Measurements from ENCODE around the gene SAMHD1. TPM values are rescaled to one million over a fixed set of nuclear protein-coding genes. Genes with fewer than 3 reads are reported as not detected.
"Not testable (repeated sequence)": the region's sequence is repeated elsewhere in the genome, so short reads cannot be mapped to it uniquely, and the experiment has no call there.

The SAMHD1 gene
- total RNA-seq, 2 experiments from 2014 or later = 222 to 229 TPM

DNA sequence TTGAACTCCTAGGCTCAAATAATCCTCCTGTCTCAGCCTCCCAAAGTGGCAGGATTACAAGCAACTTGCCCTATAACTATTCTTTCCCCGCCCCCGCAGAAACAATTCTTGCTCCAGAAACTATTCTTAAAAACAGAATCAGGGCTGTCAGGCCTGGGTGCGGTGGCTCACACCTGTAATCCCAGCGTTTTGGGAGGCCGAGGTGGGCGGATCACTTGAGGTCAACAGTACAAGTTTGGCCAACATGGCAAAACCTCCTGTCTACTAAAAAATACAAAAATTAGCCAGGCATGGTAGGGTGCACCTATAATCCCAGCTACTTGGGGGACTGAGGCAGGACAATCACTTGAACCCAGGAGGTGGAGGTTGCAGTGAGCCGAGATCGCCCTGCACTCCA, 31.2 kb downstream of the SAMHD1 start:
- Mint-ChIP-seq H3K9me3 (no peaks in the 10 kb centered on the region), H3K4me3 (no peak overlapping the region), H3K36me3 (peaks cover 23% of the 10 kb centered on the region), H3K27ac (peak overlapping the region; percentile 17), H3K4me1 (peaks cover 13% of the 10 kb centered on the region), H3K27me3 (no peaks in the 10 kb centered on the region)
- POLR2A ChIA-PET = interaction anchor here (1.1 kb wide), 1 partner anchor 123 kb away, joined by 3 read pairs; no protein-coding TSS in a partner anchor
- DNase-seq (no peak), ATAC-seq (ENCODE audit: low read depth) (no peak)

GRCh38 chr20:36919715-36920333, 31.7 kb downstream of the SAMHD1 start:
- peak; percentile 61 for ATAC-seq (ENCODE audit: low read depth)
- POLR2A ChIA-PET = interaction anchor here (0.6 to 1.4 kb wide), 2 partner anchors 8 to 10 kb away, joined by 4 to 5 read pairs; no protein-coding TSS in a partner anchor
- DNase-seq = no peak
- no peaks in the 10 kb centered on the region for H3K27me3 Mint-ChIP-seq
- H3K4me3 Mint-ChIP-seq = no peak overlapping the region
- H3K36me3 Mint-ChIP-seq = peaks cover 22% of the 10 kb centered on the region
- H3K9me3 Mint-ChIP-seq = no peaks in the 10 kb centered on the region
- H3K27ac Mint-ChIP-seq = peak overlapping the region; percentile 17
- H3K4me1 Mint-ChIP-seq = peaks cover 11% of the 10 kb centered on the region

DNA sequence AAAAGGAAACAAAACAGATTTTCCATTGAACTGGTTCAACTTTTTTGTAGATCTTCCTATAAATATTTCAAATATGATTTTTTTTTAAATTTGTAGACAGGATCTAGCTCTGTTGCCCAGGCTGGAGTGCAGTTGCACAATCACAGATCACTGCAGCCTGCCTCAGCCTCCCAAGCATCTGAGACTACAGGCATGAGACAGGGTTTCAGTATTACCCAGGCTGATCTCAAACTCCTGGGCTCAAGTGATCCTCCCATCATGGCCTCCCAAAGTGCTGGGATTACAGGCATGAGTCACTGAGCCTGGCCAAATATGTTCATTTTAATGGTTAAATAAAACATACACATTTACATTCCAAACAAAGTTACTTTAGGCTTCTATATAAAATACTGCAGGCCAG, 33.6 kb downstream of the SAMHD1 start:
- POLR2A ChIA-PET = interaction anchor here (0.7 kb wide), 1 partner anchor 164 kb away, joined by 4 read pairs; no protein-coding TSS in a partner anchor
- no peak for DNase-seq
- Mint-ChIP-seq H3K4me3 (no peak overlapping the region), H3K4me1 (peaks cover 2% of the 10 kb centered on the region), H3K36me3 (peaks cover 20% of the 10 kb centered on the region), H3K27me3 (no peaks in the 10 kb centered on the region), H3K9me3 (no peaks in the 10 kb centered on the region), H3K27ac (no peak overlapping the region)
- no peak for ATAC-seq (ENCODE audit: low read depth)

GRCh38 chr20:36917240-36917639, 34.3 kb downstream of the SAMHD1 start:
- Mint-ChIP-seq H3K36me3 (peaks cover 23% of the 10 kb centered on the region), H3K9me3 (no peaks in the 10 kb centered on the region), H3K27ac (no peak overlapping the region), H3K4me3 (no peak overlapping the region), H3K27me3 (no peaks in the 10 kb centered on the region), H3K4me1 (peaks cover 2% of the 10 kb centered on the region)
- no peak for ATAC-seq (ENCODE audit: low read depth)
- POLR2A ChIA-PET = no interaction called here
- no peak for DNase-seq

- Mint-ChIP-seq H3K4me3 (no peak overlapping the region), H3K4me1 (peaks cover 2% of the 10 kb centered on the region), H3K9me3 (no peaks in the 10 kb centered on the region), H3K27ac (no peak overlapping the region), H3K27me3 (no peaks in the 10 kb centered on the region), H3K36me3 (peaks cover 29% of the 10 kb centered on the region)
- DNase-seq (no peak), ATAC-seq (ENCODE audit: low read depth) (no peak)
- POLR2A ChIA-PET = interaction anchor here (0.6 kb wide), 1 partner anchor 13 kb away, joined by 3 read pairs; no protein-coding TSS in a partner anchor
Measured at GRCh38 chr20:36916199-36916598, 35.3 kb downstream of the SAMHD1 start.

DNA sequence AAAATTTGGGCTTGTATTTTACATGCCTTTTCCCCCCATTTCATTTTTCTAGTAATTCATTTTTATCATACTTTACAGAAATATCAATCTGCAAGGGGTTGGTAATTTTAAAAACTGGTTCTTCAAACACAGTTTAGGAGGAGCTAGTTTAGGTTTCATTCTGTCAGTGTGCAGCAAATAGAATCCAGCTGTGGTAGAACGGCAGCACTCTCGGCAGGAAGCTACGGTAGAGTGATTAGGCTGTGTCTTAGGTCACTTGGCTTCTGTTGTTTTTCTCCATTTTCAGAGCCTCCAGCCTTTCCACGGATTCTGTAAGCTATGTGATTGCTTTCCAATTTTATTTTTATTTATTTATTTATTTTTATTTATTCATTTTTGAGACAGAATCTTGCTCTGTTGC, 42.9 kb downstream of the SAMHD1 start:
- Mint-ChIP-seq H3K4me1 (peaks cover 18% of the 10 kb centered on the region), H3K9me3 (no peaks in the 10 kb centered on the region), H3K27ac (no peak overlapping the region), H3K36me3 (peaks cover 32% of the 10 kb centered on the region), H3K4me3 (no peak overlapping the region), H3K27me3 (no peaks in the 10 kb centered on the region)
- POLR2A ChIA-PET = no interaction called here
- ATAC-seq (ENCODE audit: low read depth) = no peak
- DNase-seq = no peak

DNA sequence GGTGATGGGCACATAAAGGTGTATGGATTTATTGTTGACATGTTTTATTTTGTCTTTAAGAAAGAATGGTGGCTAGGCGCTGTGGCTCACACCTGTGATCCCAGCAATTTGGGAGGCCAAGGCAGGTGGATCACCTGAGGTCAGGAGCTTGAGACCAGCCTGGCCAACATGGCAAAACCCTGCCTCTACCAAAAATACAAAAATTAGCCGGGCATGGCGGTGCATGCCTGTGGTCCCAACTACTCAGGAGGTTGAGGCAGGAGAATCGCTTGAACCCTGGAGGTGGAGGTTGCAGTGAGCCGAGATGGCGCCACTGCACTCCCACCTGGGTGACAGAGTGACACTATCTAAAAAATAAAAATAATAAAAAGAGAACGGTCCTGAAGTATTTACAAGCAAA, 45.4 kb downstream of the SAMHD1 start:
- not testable (repeated sequence) for ATAC-seq (ENCODE audit: low read depth)

GRCh38 chr20:36905566-36905965, 45.9 kb downstream of the SAMHD1 start:
- ATAC-seq (ENCODE audit: low read depth) = not testable (repeated sequence)
- Mint-ChIP-seq H3K36me3 (peaks cover 36% of the 10 kb centered on the region), H3K27ac (peak overlapping the region; percentile 20)

More for the DNA sequence above, 45.4 kb downstream of the SAMHD1 start:
- Mint-ChIP-seq H3K4me1 (peaks cover 20% of the 10 kb centered on the region), H3K36me3 (peaks cover 35% of the 10 kb centered on the region), H3K4me3 (peak overlapping the region; percentile 2), H3K27ac (peak overlapping the region; percentile 20)
- H3K9me3 Mint-ChIP-seq, DNase-seq, H3K27me3 Mint-ChIP-seq, POLR2A ChIA-PET: not testable (repeated sequence)

DNA sequence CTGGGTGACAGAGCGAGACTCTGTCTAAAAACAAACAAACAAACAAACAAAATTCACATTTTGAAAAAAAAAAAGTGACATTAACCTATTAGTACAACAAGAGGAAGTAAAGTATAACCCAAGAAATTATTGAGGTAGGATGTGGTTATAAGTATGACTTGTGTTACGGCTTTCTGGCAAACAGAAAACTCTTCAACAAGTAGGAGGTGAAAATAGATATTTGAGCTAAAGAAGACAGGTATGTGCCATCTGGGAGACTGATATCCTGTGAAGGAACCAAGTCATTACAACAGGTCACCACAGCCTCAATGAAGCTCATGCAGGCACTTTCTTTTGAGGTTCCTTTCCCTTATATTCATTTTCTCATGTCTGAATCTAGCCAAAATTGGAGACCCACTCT, 46.8 kb downstream of the SAMHD1 start:
- peaks cover 35% of the 10 kb centered on the region for H3K36me3 Mint-ChIP-seq
- peaks cover 19% of the 10 kb centered on the region for H3K4me1 Mint-ChIP-seq
- POLR2A ChIA-PET = interaction anchor here (0.8 kb wide), 1 partner anchor 11 kb away, joined by 4 read pairs; no protein-coding TSS in a partner anchor
- peak; percentile 75 for ATAC-seq (ENCODE audit: low read depth)
- no peaks in the 10 kb centered on the region for H3K27me3 Mint-ChIP-seq
- no peaks in the 10 kb centered on the region for H3K9me3 Mint-ChIP-seq
- no peak for DNase-seq
- H3K27ac Mint-ChIP-seq = peak overlapping the region; percentile 89
- H3K4me3 Mint-ChIP-seq = peak overlapping the region; percentile 64

More at GRCh38 chr20:36905566-36905965, 45.9 kb downstream of the SAMHD1 start:
- H3K4me1 Mint-ChIP-seq = peaks cover 20% of the 10 kb centered on the region
- peak overlapping the region; percentile 2 for H3K4me3 Mint-ChIP-seq
- H3K9me3 Mint-ChIP-seq, H3K27me3 Mint-ChIP-seq, DNase-seq: not testable (repeated sequence)
- POLR2A ChIA-PET = interaction anchor here (0.6 kb wide), 1 partner anchor 111 kb away, joined by 5 read pairs; no protein-coding TSS in a partner anchor

DNA sequence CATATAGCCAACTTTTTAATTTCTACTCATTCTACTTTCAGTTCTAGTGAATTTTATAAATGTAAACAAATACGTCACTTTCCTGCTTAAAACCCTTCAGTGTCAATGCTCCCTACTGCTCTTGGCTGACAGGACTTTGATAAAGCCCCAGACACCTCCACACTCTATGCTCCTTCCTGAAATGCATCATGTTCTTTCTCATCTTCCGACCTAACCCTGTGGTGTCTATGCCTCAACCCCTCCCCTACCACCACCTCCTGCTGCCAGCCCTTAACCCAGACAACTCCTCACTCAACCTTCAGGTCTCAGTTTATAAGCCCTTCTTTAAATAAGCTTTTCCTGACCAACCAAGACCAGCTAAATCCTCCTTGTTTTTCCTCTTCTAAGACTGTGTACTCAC, 56.5 kb downstream of the SAMHD1 start:
- DNase-seq = no peak
- Mint-ChIP-seq H3K4me3 (no peak overlapping the region), H3K36me3 (peaks cover 31% of the 10 kb centered on the region), H3K4me1 (peaks cover 8% of the 10 kb centered on the region), H3K27ac (peak overlapping the region; percentile 72), H3K9me3 (no peaks in the 10 kb centered on the region), H3K27me3 (no peaks in the 10 kb centered on the region)
- POLR2A ChIA-PET = no interaction called here
- no peak for ATAC-seq (ENCODE audit: low read depth)

DNA sequence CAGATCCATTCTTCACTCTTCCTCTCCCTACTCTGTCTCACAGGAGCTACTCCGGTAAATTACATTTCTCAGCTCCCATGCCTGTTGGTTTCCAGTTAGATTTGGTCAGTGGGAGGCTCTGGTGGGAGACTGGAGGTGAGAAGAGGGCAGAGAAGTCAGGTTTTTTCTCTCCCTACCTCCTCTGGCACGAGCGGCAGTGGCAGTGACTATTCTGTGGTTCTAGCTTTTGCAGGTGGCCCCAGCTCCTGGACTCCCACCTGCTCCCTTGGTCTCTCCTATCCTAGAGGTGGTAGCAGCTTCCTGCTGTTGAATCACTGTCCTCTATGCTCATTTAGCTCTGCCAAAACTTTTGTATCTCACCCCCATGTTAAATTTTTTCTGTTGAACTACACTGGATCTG, 57.7 kb downstream of the SAMHD1 start:
- no peak overlapping the region for H3K27ac Mint-ChIP-seq
- POLR2A ChIA-PET = interaction anchor here (0.7 to 1.0 kb wide), 2 partner anchors 11 to 30 kb away, joined by 3 to 4 read pairs; no protein-coding TSS in a partner anchor
- no peak overlapping the region for H3K4me3 Mint-ChIP-seq
- H3K9me3 Mint-ChIP-seq = no peaks in the 10 kb centered on the region
- DNase-seq (no peak), ATAC-seq (ENCODE audit: low read depth) (no peak)
- H3K36me3 Mint-ChIP-seq = peaks cover 31% of the 10 kb centered on the region
- H3K27me3 Mint-ChIP-seq = no peaks in the 10 kb centered on the region
- H3K4me1 Mint-ChIP-seq = peaks cover 8% of the 10 kb centered on the region

DNA sequence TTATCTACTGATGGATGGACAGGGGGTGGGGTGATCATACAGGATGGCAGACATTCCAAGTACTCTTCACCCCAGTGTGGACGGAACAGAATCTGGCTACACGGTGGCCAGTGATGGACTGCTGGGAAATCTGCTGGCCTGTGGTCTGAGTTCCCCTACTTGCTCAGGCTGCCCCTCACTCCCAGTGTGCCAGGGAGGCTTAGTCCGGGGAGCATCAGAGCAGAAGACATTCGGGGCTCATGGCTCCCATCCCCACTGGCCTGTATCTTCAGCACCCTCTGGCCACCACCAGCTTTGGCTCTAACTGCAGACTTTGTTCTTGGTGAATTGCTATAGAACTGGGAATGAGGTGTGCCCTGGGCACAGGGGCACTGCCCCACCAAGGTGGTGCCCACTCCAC, 60.3 kb downstream of the SAMHD1 start:
- POLR2A ChIA-PET = interaction anchor here (0.7 kb wide), 1 partner anchor 13 kb away, joined by 3 read pairs; no protein-coding TSS in a partner anchor
- no peak for ATAC-seq (ENCODE audit: low read depth)
- DNase-seq = no peak
- H3K4me3 Mint-ChIP-seq = no peak overlapping the region
- peaks cover 9% of the 10 kb centered on the region for H3K4me1 Mint-ChIP-seq
- peaks cover 22% of the 10 kb centered on the region for H3K36me3 Mint-ChIP-seq
- H3K9me3 Mint-ChIP-seq = no peaks in the 10 kb centered on the region
- no peaks in the 10 kb centered on the region for H3K27me3 Mint-ChIP-seq
- no peak overlapping the region for H3K27ac Mint-ChIP-seq

DNA sequence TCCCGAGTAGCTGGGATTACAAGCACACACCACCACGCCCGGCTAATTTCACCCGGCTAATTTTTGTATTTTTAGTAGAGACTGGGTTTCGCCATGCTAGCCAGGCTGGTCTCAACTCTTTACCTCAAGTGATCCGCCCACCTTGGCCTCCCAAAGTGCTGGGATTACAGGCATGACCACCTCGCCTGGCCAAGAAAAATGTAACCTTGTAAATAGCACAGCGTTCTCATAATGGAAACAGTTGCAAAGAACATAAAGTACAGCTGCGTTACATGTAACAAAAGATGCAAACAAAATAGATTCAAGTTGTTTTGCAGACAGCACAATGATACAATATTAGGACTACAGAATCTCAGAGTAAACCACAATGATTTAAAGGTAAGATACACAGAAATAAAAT, 60.9 kb downstream of the SAMHD1 start:
- POLR2A ChIA-PET = no interaction called here
- no peak overlapping the region for H3K4me3 Mint-ChIP-seq
- H3K27me3 Mint-ChIP-seq = no peaks in the 10 kb centered on the region
- H3K4me1 Mint-ChIP-seq = peaks cover 9% of the 10 kb centered on the region
- no peak for ATAC-seq (ENCODE audit: low read depth)
- H3K27ac Mint-ChIP-seq = no peak overlapping the region
- peaks cover 23% of the 10 kb centered on the region for H3K36me3 Mint-ChIP-seq
- DNase-seq = no peak
- H3K9me3 Mint-ChIP-seq = no peaks in the 10 kb centered on the region

DNA sequence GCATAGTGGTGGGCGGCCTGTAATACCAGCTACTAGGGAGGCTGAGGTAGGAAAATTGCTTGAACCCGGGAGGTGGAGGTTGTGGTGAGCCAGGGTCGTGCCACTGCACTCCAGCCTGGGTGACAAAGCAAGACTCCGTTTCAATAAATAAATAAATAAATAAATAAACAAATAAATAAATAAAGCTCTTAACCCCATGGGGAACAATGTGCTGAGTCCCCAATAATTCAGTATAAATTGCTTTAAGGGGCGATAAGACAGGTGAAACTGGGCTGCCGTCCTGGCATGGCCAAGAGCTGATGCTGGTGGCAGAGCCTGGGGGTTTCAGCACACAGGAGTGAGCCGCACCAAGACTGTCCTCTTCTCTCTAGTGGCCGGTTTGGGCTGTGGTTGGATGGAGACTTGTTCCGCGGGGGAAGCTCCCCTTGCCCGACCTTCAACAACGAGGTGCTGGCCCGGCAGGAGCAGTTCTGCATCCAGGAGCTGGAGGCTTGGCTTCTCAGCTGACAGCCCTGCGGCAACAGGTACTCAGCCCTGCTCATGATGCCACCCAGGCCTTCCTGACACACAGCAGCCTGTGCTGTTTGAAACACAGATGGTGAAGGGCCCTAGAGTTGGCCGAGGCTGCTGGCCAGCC, 62.5 kb downstream of the SAMHD1 start:
- H3K4me3 Mint-ChIP-seq = no peak overlapping the region
- POLR2A ChIA-PET = no interaction called here
- H3K27ac Mint-ChIP-seq = no peak overlapping the region
- H3K36me3 Mint-ChIP-seq = peaks cover 17% of the 10 kb centered on the region
- no peaks in the 10 kb centered on the region for H3K9me3 Mint-ChIP-seq
- no peaks in the 10 kb centered on the region for H3K27me3 Mint-ChIP-seq
- no peak for DNase-seq
- H3K4me1 Mint-ChIP-seq = peaks cover 5% of the 10 kb centered on the region
- ATAC-seq (ENCODE audit: low read depth) = no peak

Data from activated naive CD8-positive, alpha-beta T cell treated with anti-CD3 and anti-CD28 coated beads, Interleukin-2, amount 10 ng/mL, durations not matched to agents 7 days and 5 days (primary cell).